ENCODE results near the gene PAPPA.

Gene PAPPA

DNA sequence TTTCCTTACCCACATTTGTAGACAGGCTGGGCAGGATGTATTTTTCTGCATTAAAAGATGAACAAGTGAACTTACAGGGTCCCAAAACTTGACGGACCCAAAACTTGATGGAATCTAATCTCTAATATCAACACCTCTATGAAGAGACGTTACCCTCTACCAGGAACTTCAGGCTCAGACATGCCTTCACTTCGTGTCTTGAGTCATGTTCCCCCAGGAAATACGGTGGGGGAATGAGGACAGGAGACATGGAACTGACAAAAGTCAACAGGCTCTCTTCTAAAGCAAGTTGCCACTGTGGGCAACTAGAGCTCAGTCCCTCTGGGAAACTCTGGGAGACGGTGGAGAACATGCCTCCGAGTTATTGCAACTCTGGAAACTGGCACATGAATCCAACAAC lies 196.1 kb downstream of the PAPPA start:
- no peak for DNase-seq (ENCODE audit: low spot score)

DNA sequence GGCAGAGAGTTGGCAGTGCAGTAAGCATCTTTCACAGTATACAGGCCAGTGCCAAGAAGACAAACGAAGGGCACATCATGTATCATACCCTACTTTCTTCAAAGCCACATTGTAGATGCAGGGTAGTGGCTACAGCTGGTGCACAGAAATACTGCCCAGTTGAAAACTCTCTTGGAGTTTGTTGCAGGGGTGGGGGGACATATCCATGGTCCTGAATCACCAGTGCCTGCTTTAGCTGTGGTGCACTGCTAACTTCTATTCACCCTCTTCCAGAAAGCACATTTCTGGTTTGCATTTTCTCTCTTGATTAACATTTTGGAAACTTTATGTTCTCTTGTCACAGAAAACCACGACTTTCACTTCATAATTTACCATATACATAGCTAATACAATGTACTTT lies 196.6 kb downstream of the PAPPA start:
- DNase-seq (ENCODE audit: low spot score): no peak

DNA sequence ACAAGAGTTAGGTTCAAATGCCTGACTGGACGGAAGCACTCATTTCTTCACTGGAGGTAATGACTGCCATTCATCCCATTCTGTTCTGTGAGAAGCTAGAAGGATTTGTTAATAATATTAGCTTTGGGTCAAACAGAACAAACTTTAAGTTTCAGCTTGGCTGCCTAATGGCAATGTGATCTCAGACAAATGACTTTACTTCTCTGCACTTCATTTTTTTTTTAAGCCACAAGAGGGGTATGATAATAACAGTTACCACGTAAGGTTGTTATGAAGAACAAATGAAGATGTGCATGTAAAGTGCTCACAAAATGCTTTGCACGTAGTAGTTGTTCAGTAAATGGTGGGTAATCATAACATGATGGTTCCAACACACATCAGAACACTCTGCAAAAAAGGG lies 199.4 kb downstream of the PAPPA start:
- no peak for DNase-seq (ENCODE audit: low spot score)

DNA sequence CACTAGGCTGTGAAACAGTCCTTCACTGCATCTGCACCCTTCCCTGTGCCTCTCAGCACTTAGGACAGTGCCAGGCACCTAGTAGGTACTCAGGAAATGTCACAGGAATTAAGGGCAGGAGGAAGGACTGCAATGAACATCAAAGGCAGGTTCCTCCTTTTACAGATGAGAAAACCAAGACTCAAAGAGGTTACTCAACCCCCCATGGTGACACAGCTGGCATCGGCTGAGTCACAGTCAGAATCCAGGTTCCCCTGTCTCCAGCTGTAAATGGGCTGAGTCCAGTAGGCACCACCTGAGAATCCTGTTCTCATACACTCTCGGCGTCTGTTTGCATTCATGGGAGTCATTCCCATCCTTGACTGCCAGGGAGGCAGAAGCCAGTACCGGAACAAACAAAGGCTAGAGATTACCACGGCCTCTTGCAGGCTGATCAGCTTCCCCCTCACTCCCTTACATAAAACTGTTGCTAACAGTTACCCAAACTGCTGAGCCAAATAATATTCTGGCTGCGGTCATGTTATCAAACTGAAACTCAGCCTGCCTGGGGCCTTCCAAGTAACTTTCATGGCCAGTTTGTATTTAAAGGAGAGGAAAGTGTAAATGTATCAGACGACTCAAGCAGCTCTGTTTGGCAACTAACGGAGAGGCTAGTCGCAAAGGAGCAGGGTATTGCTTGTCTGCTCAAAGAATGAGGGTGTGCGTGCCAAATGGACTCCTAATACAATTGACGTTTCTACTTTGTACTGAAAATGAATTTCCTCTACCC lies 201.7 kb downstream of the PAPPA start:
- DNase-seq (ENCODE audit: low spot score): peak; percentile 21

DNA sequence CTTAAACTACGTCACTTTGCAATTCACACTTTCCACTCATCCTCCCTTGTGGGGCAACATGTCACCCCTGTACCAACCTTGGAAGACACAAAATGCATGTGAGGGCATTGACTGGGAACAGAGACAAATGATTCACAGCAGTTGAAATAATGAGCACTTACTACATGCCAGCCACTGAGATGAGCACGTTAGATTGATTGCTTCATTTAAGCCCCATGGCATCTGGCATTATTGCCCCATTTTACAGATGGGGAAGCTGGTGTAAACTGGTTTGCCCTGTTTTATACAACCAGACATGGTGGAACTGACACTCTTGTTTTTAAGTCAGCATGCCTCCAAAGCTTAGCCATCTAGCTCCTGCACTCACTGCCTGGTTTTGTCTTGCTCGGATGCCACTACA lies 204.7 kb downstream of the PAPPA start:
- no peak for DNase-seq (ENCODE audit: low spot score)

DNA sequence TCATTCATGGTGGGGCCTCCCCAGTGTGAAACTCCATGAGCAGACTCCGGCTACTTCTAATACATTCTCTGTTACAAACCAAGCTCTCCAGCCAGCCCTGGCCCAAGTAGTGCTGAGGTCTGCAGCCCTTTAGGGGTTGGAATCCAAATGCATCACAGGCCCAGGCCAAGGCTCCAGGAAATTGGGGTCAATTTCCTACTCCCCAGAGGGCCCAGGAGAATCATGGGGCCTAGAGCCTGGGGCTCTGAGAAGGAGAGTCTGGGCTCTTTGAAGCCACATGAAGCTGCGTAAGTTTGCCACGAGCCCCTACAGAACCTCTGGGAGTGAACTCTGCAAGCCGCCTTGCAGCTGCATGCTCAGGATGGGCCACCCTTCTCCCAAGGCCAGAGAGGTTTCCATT lies 206.4 kb downstream of the PAPPA start:
- no peak for DNase-seq (ENCODE audit: low spot score)

DNA sequence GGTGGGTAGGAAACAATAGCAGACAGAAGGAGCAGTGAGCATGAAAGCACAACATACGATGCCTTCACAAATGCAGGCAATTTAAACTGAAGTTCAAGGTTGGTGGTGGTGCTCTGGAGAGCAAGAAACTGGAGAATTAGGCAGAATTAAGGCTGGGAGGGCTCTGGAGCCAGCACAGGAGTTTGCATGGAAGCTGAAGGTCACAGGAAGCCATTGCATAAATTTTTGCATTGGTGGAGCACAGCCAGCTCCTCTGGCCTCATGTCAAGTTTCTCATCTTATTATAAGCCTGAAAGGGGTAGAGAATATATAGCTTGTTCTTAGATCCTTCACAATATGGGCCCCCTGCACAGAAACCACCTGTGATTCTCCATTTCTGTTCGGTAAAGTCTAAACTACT lies 207.4 kb downstream of the PAPPA start:
- no peak for DNase-seq (ENCODE audit: low spot score)

DNA sequence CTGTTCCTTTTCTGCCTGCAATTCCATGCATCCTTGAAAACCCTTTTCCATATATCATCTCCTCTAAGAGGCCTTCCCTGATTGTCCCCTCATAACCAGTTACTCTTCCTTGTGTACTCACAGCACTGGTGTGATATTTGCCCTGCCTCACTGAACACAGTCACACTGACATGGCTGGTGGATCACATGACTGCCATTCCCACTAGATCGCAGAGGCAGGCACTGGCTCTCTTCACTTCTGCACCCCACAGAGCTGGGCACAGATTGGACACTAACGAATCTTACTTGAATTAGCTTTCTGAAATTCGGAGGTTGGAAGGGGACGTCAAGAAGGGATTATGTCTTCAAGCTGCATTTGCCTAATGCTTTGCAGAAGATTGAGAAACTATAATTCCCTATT lies 208.0 kb downstream of the PAPPA start:
- DNase-seq (ENCODE audit: low spot score): peak; percentile 23

DNA sequence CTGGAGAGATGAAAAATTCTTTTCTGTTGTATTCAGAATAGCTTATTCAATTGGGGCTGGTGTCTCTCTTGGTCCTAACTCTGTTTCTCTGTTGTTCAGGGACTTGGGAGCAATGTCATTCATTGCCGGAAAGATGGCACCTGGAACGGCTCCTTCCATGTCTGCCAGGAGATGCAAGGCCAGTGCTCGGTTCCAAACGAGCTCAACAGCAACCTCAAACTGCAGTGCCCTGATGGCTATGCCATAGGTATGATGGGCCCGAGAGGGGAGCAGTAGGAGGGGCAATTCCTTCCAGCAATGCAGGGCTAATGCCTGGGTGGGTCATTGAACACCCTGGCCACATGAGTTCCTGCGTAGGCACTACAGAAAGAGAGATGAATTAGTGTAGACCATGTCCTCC lies 208.9 kb downstream of the PAPPA start:
- DNase-seq (ENCODE audit: low spot score): no peak

DNA sequence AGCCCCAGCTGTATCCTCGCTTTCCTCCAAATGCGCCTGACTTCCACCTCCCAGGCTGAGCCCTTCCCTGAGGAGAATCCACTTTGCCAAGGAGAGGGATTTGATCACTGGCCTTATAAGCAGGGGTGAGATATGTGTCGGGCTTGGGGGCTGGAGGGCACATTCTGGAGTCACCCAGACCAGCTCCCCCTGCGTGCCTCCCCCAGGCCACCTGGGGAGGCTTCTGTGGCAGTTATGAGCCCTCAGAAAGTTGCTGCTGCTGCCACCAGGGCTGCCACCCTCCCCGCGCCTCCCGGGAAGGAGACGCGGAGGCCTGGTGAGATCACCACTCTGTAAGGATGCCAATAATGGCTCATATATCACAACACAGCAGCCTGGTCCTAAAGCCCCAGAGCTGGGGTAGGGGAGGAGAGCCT lies 211.5 kb downstream of the PAPPA start:
- peak; percentile 65 for DNase-seq (ENCODE audit: low spot score)

DNA sequence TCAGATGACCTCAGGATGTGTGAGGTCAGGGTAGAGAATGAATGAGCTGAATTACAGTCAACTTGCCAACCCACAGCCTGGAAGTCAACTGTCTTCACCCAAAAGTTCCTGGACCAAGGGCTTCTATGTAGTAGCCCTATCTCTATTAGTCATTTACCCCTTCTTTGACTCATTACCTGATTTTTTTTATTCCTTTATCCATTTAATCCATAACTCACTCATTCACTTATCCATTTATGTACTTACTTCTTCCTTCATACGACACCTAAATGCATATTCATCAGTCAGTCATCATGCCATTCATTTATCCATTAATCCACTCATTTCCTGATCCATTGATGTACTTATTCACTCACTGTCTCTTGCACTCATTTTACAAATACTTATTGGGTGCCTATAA lies 212.7 kb downstream of the PAPPA start:
- peak; percentile 70 for DNase-seq (ENCODE audit: low spot score)

DNA sequence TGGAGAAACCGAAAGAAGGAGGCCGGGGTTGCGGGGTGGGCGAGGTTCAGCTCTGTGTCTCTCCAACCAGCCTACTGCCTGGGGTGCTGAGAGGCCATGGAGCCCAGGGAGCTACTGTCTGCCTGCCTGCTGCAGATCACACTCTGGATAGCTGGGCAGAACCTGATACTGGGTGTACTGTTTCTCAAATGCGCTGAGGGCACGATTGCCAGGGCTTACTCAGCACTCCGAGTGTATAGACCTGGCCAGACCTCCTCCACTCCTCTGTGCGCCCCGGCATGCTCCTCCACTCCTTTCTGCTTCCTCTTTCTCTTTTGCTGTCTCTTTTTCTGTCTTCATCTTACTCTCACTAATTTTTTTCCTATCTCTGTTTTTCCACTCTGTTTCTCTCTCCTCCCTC lies 215.1 kb downstream of the PAPPA start:
- DNase-seq (ENCODE audit: low spot score): no peak

DNA sequence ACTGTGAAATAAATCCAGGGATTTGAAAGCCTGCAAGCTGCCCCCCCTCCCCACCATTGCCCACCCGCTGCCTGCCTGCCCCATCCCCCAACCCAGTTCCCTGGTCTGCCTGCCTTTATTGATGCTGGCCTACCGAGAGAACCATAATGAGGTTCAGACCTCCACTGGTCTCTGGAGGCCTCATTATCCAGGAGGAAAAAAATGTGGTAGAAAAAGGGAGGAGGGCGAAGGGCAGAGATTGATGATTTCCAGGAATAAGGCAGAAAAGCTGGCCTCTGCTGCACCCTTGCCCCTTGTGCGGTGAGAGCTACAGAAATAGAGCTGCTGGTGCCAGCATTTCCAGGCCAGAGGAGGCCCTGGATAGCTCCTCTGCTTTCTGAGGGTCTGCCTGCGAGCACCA lies 216.1 kb downstream of the PAPPA start:
- no peak for DNase-seq (ENCODE audit: low spot score)

DNA sequence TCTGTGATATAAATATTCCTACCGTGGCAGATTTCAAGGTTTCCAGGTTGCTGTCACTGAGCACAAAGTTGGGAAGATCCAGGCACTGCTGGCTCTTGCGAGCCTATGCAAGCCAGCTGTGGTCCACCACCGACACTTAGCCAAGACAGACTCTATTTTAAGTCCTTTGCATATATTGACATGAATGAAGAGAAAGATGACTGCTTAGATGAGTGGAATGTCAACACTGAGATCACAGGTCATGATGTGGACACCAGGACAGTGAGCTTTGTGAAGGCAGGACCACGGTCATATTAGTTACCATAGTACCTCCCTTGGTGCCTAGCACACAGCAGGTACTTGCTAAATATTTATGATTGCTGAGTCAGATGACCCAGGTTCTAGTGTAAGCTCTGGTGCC lies 217.0 kb downstream of the PAPPA start:
- DNase-seq (ENCODE audit: low spot score): peak; percentile 23

DNA sequence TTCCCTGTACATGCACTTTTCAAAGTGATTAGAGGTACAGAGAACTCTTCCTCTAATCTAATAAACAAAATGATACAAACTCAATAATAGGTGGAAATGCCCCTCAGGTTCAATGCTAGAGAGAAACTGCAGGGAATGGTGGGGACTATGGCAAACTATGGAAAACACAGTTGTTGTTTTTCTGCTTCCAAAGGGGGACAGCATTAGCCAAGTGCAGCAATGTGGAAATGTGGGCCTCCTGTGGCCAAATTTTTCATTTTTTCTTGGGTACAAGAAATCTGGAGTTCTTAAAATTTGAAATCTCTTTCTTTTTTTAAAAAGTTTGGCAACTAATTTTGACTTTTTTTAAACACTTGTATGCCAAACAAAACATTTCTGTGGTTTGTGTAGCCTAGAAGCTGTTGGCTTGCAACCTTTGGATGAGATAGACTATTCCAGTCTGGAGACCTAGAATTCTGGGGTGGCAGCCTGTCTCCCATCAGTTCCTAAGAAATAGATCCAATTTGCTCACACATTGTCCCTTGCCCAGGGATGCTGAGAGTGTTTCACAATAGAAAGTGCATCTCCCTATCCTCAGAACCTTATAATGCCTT lies 218.6 kb downstream of the PAPPA start:
- DNase-seq (ENCODE audit: low spot score): no peak

DNA sequence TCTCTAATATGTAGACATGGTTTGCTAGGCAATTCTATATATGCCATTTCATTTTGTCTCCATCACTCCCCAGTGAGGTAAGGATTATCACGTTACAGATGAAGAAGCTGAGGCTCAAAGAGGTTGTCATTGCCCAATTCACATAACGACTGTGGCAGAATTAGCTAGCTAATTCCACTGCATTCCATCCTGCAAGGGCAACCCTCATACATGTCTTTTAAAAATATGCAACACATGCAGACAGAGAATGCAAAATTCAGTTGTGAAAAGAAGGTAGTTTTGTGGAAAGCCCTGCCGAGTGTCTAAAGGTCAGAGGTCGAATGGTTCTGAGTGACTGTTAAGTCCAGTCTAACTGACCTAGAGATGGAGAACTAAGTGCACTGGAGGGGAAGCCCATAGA lies 219.2 kb downstream of the PAPPA start:
- no peak for DNase-seq (ENCODE audit: low spot score)

DNA sequence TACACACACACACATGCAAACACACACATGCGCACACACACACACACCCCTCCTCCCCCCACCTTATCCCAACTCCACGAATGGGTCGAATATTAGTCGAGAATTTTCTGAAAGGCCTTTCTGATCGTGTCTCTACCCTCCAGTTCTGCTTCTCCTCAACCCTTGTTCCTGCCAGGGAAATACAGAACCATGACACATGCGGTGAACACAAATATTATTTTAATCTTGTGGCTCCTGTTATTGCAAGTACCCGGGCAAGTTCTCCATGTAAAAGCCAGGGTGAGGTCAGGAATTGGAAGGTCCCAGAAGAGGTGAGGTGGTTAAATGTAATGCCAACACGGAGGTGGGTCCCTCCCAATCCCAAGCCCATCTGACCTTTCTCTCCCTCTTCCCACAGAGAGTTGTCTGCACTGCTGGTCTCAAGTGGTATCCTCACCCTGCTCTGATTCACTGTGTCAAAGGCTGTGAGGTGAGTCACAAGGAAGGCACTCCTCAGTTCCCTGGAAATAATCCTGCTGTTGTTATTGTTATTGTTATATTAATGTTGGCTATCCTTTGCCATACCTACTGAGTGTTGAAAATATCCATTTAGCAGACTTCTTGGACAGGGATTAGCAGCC lies 223.7 kb downstream of the PAPPA start:
- peak; percentile 89 for DNase-seq (ENCODE audit: low spot score)

DNA sequence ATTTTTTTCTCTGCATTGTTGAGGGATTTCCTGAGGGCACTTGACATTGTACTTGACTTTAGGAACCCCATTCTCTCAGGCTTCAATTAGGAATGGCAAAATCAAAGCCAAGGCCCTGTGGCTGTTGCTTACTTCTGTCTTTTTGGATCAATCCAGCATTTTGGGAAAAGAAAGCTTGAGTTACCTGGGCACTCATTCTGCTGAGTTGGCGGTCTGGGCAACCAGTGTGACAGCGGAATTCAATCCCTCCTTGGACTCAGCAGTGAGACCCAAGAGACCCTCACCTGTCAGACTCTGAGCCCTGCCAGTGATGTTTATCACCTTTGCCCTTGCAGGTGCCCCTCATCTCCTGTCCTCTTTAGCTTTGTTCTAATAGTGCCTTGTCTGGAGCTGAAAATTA lies 225.3 kb downstream of the PAPPA start:
- DNase-seq (ENCODE audit: low spot score): no peak

DNA sequence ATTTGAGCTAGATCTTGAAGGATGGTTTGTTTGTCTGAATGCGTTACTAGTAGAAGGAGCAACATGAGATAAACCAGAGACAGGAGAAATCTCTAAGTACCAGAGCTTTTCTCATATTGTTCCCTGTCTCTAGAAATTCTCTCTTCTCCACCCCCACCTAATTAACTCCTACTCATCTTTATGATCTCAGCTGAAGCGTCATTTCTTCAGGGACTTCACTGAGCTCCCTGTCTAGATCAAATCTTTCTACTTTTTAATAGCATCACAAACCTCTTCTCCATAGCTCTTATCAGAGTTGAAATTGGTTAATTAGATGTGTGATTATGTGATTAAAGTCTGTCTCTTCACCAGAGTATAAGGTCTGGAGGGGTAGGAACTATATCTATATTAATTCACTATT lies 226.2 kb downstream of the PAPPA start:
- no peak for DNase-seq (ENCODE audit: low spot score)

DNA sequence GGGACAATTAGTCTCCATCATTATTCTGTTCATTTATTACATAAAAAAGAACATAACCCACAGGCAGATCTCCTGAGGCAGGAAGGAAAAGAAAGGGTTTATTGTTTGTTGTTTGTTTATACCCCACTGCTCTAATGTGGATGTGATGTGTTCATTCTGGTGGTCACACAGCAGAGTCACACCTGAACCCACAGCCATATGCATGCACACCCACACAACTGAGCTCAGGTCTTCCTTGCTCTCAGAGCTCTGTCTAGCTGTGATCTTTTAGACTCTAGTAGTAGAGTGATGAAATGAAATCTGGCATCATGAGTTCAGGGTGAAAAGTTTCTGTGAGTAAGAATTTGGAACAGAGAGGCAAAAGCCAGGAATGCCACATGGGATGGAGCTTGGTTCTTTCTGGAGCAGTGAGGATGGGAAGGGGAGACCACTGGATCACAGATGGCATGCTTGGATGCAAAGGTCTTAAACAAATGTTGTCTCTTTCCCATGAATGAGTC lies 227.0 kb downstream of the PAPPA start:
- no peak for DNase-seq (ENCODE audit: low spot score)

DNA sequence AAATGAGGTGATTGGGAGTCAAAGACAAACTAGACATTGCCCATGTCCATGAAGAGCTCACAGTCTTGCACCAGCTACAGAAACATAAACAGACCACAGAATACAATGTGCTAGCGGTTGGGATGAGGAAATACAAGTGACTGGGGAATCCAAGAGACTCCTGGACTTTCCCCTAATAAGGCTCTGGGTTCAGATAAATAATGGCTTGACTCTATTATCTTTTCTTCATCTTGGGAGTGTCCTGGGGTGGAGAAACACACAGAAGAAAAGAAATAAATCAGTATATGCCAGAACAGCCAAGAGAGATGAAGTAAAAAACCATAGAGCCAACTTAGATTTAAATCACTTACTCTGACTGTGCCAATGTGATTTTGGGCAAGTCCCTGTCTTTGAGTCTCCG lies 227.8 kb downstream of the PAPPA start:
- DNase-seq (ENCODE audit: low spot score): no peak

DNA sequence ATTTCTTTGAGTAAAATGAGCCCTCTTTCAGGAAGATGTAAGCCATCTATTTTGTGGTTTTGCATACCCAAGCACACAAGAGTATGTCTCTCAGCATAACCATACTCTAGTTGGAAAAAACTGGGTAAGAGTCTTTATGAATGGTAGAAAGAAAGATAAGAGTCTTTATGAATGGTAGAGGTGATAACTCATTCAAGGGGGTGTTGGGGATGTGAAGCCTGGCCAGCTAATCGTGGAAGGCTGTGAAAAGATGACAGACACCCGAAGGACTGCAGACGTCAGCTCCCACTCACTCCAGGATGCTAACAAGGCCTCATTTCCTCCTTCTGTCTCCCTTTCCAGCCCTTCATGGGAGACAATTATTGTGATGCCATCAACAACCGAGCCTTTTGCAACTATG lies 228.5 kb downstream of the PAPPA start:
- DNase-seq (ENCODE audit: low spot score): no peak

DNA sequence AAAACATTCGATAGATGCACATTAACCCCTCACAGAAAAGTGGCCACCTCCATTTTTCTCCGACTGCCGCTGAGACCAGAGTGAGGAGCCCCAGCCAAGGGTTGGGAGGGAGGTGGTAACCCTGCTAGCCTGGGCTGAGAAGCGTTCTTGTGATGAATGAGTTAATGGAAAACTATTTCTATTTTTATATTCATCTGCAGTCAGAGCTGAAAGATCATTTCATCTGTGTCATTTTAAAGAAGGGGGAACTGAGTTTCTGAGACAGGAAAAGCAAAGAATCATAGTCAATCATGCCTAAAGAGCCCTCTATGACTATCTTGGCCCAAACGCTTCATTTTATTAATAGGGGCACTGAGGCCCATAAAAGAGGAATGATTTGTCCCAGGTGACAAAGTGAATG lies 229.5 kb downstream of the PAPPA start:
- peak; percentile 52 for DNase-seq (ENCODE audit: low spot score)

DNA sequence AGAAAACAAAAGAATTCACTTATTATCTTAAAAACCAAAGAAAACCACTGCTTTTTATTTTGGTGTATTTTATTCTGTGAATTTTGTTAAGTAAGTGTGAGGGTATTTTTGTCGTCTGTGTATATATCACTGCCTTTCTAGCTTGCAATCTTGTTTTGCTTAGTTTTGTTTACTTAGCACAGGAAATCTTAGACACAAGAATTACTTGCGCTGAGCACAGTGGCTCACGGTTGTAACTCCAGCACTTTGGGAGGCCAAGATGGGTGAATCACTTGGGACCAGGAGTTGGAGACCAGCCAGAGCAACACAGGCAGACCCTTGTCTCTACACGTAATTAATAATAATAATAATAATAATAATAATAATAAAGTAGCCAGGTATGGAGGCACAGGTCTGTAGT lies 230.3 kb downstream of the PAPPA start:
- DNase-seq (ENCODE audit: low spot score): peak; percentile 27
